A673 (cell line): Measurements from ENCODE around the gene FBXL7. TPM values are rescaled to one million over a fixed set of nuclear protein-coding genes. Genes with fewer than 3 reads are reported as not detected.

Source experiments
- BruUV-seq: library from RNA; stranded (reverse); fragments of 400-500 nt; replicated peaks from 2 replicates; lab custom pipeline; 2021; lab: Mats Ljungman, UMichigan
- CTCF ChIA-PET: fragments of 300-600 bp; sonication (Branson Sonifier 250); formaldehyde crosslinking; loops from one replicate; lab custom pipeline; 2022; ENCODE audit warnings: antibody characterized with exemption; lab: Charles Lee
- POLR2A ChIA-PET: fragments of 300-600 bp; sonication (Branson Sonifier 250); formaldehyde crosslinking; loops from one replicate; lab custom pipeline; 2022; ENCODE audit warnings: antibody characterized with exemption; ENCODE audit not compliant: low non-redundant PET; lab: Charles Lee
- DNase-seq: peaks from one replicate; pipeline ENCODE4 v3.0.0-alpha.2; 2015; ENCODE audit warnings: low spot score
- H3K27ac ChIP-seq: fragments of 200-600 bp; sonication (generic); 2 replicates; pipeline ENCODE4 v1.5.1; 2016; ENCODE audit warnings: mixed run types, low read depth, mild to moderate bottlenecking, mixed read lengths, antibody characterized with exemption, low read length; ENCODE audit not compliant: poor library complexity, severe bottlenecking
- H3K27me3 ChIP-seq: fragments of 200-600 bp; sonication (generic); replicated peaks from 2 replicates; pipeline ENCODE4 v1.6.1; 2017; ENCODE audit warnings: mixed run types, low read depth, mild to moderate bottlenecking, mixed read lengths, antibody characterized with exemption, low read length; ENCODE audit not compliant: insufficient read depth, poor library complexity
- H3K36me3 ChIP-seq: fragments of 200-600 bp; sonication (generic); 2 replicates; pipeline ENCODE4 v1.6.1; 2016; ENCODE audit warnings: mixed run types, mild to moderate bottlenecking, mixed read lengths, antibody characterized with exemption, low read length; ENCODE audit not compliant: insufficient read depth, poor library complexity, severe bottlenecking
- H3K4me1 ChIP-seq: fragments of 200-600 bp; sonication (generic); 2 replicates; pipeline ENCODE4 v1.6.1; 2017; ENCODE audit warnings: mixed run types, mild to moderate bottlenecking, mixed read lengths, antibody characterized with exemption, low read length; ENCODE audit not compliant: insufficient read depth, poor library complexity, severe bottlenecking
- H3K4me3 ChIP-seq: fragments of 200-600 bp; sonication (generic); 2 replicates; pipeline ENCODE4 v1.5.1; 2016; ENCODE audit warnings: low read depth, mixed run types, mild to moderate bottlenecking, mixed read lengths, low read length; ENCODE audit not compliant: poor library complexity, severe bottlenecking
- H3K9me3 ChIP-seq: fragments of 200-600 bp; sonication (generic); 2 replicates; pipeline ENCODE4 v1.6.1; 2016; ENCODE audit warnings: mixed run types, low read depth, mild to moderate bottlenecking, mixed read lengths, antibody characterized with exemption, low read length; ENCODE audit not compliant: poor library complexity, severe bottlenecking
- CTCF ChIP-seq: fragments of 300-800, 200-600 bp; sonication (generic); conservative IDR thresholded peaks from 2 replicates; pipeline ENCODE4 v1.5.1; 2017; ENCODE audit warnings: low read depth, mild to moderate bottlenecking, antibody characterized with exemption, low read length, moderate library complexity, mixed read lengths
- EZH2 ChIP-seq: fragments of 200-600 bp; sonication (generic); IDR thresholded peaks from 2 replicates; pipeline ENCODE4 v1.6.1; 2017; ENCODE audit warnings: borderline replicate concordance, low read depth, mild to moderate bottlenecking, mixed read lengths, antibody characterized with exemption, low read length; ENCODE audit not compliant: poor library complexity, severe bottlenecking
- intact Hi-C: fragments of 100-400 bp; cut with micrococcal nuclease; formaldehyde crosslinking; loops from one replicate; pipeline ENCODE4 v1.10.0; 2022; ENCODE audit not compliant: unreplicated experiment
- total RNA-seq: library from RNA; stranded (reverse); gene quantifications from 2 replicates; pipeline ENCODE4 v1.2.3, GENCODE V29; 2021

Gene FBXL7
- total RNA-seq, 1 experiment from 2014 or later: 5.9 TPM

- no peaks in the 10 kb centered on the region for H3K4me1 ChIP-seq
- no peak for TF ChIP-seq CTCF
- TF ChIP-seq EZH2: no peak
- DNase-seq: no peak
- ChIA-PET CTCF (no interaction called here), POLR2A (no interaction called here)
- H3K27me3 ChIP-seq: no peaks in the 10 kb centered on the region
- no peaks in the 10 kb centered on the region for H3K36me3 ChIP-seq
- H3K27ac ChIP-seq: no peak overlapping the region
- no TSS peak for BruUV-seq
- H3K4me3 ChIP-seq: no peak overlapping the region
- intact Hi-C loops: no loop called here
- H3K9me3 ChIP-seq: no peaks in the 10 kb centered on the region
These were observed 248.3 kb downstream of the FBXL7 start for GRCh38 chr5:15748266-15748665.

- ChIA-PET CTCF (no interaction called here), POLR2A (no interaction called here)
- Histone ChIP-seq H3K4me3 (no peak overlapping the region), H3K36me3 (no peaks in the 10 kb centered on the region), H3K4me1 (no peaks in the 10 kb centered on the region), H3K27ac (no peak overlapping the region), H3K9me3 (peaks cover 7% of the 10 kb centered on the region), H3K27me3 (no peaks in the 10 kb centered on the region)
- no TSS peak for BruUV-seq
- intact Hi-C loops: no loop called here
- TF ChIP-seq CTCF (no peak), EZH2 (no peak)
- DNase-seq: no peak
These were observed 252.8 kb downstream of the FBXL7 start for GRCh38 chr5:15752663-15753285.

GRCh38 chr5:15753752-15754151 is 253.8 kb downstream of the FBXL7 start:
- TF ChIP-seq EZH2 (no peak), CTCF (no peak)
- Histone ChIP-seq H3K9me3 (peaks cover 7% of the 10 kb centered on the region), H3K27me3 (no peaks in the 10 kb centered on the region), H3K27ac (no peak overlapping the region), H3K36me3 (no peaks in the 10 kb centered on the region), H3K4me1 (no peaks in the 10 kb centered on the region), H3K4me3 (no peak overlapping the region)
- ChIA-PET CTCF (no interaction called here), POLR2A (no interaction called here)
- DNase-seq: no peak
- intact Hi-C loops: no loop called here
- no TSS peak for BruUV-seq
